ENCODE data around the gene COPS4.
"Not testable (repeated sequence)": the region's sequence is repeated elsewhere in the genome, so short reads cannot be mapped to it uniquely, and the experiment has no call there.

COPS4 gene

DNA sequence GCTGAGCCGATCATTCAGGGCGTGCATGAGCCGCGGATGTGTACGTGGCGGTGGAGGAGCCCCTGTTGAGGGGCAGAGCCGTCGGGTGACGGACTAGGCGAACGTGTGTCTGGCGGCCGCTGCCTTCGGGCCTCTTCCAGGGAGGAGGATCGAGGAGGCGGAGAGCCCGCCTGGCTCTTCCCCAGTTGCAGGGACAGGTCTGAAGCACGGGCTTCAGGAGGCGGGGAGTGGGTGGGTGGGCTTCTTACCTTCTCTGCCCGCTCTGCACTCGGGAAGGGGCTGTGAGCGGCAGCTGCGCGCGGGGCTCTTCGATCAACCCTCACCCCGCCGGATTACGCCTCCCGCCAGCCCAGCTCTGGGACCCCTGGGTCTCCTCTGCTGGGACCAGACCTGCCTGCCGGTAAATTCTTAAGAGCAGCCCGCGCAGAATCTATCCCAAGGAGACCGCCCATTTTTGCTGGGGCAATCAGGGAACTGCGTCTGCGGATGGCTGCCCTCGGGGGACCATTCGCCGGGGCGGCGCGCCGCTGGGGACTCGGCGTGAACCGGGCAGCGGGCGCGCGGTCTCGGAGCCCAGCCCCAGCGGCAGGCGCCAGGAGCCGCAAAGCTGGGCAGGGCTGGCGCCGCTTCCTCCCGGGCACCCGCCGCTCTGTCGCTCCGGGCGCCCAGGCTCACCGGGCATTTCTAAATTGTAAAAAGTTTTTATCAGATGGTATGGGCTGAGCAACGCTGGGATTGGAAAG lies 74.7 kb downstream of the COPS4 start:
- H3K36me3 Mint-ChIP-seq (ENCODE audit: insufficient read depth): peaks cover 59% of the 10 kb centered on the region
- peak overlapping the region; percentile 93 for H3K4me3 Mint-ChIP-seq
- no peaks in the 10 kb centered on the region for H3K9me3 Mint-ChIP-seq
- H3K27me3 Mint-ChIP-seq: no peaks in the 10 kb centered on the region
- H3K4me1 Mint-ChIP-seq: peaks cover 39% of the 10 kb centered on the region
- H3K27ac Mint-ChIP-seq (ENCODE audit: low read depth): peak overlapping the region; percentile 88
- ATAC-seq (replicated peaks; ENCODE audit: extremely low read depth, poor library complexity, severe bottlenecking): peak; percentile 33
- no peak for DNase-seq (ENCODE audit: low spot score in 2 of 2)

DNA sequence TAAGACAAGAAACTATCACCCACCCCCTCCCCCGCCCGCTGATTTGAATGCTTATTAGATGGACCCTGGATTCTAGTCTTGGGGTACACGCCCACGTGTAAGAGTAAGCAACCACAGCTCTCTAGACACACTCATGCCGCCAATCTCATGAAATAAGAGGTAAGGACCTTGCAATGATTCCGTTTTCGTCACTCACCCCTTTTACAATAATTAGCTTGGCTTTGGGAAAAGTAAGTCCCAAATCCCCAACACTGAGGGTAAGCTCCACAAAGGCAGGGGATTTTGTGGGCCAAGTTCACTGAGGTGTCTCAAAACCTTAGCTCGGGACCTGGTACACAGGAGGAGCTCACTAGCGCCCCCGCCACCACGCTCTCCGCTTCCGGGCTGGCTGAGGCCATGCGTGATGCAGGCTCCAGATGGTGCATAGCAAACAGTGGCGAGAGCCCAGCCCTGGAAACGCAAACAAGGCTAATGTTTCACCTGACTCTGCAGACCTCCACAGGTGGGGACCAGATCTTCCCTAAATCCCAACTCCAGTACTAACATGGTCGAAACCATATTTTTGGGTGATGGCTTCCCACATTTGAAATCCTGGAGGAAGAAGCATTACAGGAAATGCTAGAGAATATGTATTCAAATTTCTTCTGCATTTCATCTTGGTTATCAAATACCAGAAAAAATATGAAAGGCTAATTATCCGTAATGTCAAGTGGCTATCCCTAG lies 75.4 kb downstream of the COPS4 start:
- peak; percentile 76 for ATAC-seq (replicated peaks; ENCODE audit: extremely low read depth, poor library complexity, severe bottlenecking)
- H3K27me3 Mint-ChIP-seq: no peaks in the 10 kb centered on the region
- H3K4me1 Mint-ChIP-seq: peaks cover 39% of the 10 kb centered on the region
- no peaks in the 10 kb centered on the region for H3K9me3 Mint-ChIP-seq
- peaks cover 52% of the 10 kb centered on the region for H3K36me3 Mint-ChIP-seq (ENCODE audit: insufficient read depth)
- H3K27ac Mint-ChIP-seq (ENCODE audit: low read depth): peak overlapping the region; percentile 26
- H3K4me3 Mint-ChIP-seq: peak overlapping the region; percentile 93
- DNase-seq (ENCODE audit: low spot score in 2 of 2): peak; percentile 77 to 86

DNA sequence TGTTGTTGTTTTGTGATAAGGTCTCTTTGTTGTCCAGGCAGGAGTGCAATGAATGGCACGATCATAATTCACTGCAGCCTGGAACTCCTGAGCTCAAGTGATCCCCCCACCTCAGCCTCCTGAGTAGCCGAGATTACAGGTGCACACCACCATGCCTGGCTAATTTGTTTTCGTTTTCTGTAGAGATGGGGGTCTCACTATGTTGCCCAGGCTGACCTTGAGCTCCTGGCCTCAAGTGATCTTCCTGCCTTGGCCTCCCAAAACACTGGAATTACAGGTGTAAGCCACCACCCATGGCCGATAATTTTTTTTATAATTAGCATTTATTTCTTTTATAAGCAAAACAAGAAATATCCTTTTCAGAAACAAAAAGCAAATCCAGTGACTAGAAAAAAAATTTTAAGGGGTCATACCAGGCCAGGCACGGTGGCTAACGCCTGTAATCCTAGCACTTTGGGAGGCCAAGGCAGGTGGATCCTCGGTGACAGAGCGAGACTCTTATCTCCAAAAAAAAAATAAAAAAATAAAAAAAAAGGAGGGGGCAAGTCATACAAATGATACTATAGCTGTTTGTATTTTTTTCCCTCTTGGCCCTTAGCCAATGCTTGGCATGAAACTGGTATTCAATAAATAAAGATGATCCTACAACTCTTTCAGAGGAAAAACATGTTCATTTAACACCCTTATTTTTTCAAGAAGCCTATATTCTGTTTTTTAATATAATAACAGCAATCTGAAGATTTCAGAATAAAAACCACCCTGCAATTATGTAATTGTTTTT lies 76.2 kb downstream of the COPS4 start:
- H3K27ac Mint-ChIP-seq (ENCODE audit: low read depth): peak overlapping the region; percentile 26
- H3K36me3 Mint-ChIP-seq (ENCODE audit: insufficient read depth): peaks cover 47% of the 10 kb centered on the region
- H3K4me1 Mint-ChIP-seq: peaks cover 37% of the 10 kb centered on the region
- H3K27me3 Mint-ChIP-seq: no peaks in the 10 kb centered on the region
- H3K4me3 Mint-ChIP-seq: peak overlapping the region; percentile 93
- DNase-seq (ENCODE audit: low spot score in 2 of 2) (no peak), ATAC-seq (replicated peaks; ENCODE audit: extremely low read depth, poor library complexity, severe bottlenecking) (no peak)
- H3K9me3 Mint-ChIP-seq: no peaks in the 10 kb centered on the region

DNA sequence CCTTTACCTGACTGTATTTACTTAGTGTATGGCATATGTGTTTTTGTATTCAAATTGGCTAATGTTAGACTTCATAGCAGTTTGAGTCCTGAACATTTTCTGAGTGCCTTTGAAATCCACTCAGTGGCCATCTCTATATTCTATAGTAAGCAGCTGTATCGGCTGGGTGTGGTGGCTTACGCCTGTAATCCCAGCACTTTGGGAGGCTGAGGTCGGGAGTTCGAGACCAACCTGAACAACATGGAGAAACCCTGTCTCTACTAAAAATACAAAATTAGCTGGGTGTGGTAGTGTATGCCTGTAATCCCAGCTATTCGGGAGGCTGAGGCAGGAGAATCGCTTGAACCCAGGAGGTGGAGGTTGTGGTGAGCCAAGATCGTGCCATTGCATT lies 76.8 kb downstream of the COPS4 start:
- not testable (repeated sequence) for H3K27me3 Mint-ChIP-seq
- peaks cover 37% of the 10 kb centered on the region for H3K4me1 Mint-ChIP-seq

DNA sequence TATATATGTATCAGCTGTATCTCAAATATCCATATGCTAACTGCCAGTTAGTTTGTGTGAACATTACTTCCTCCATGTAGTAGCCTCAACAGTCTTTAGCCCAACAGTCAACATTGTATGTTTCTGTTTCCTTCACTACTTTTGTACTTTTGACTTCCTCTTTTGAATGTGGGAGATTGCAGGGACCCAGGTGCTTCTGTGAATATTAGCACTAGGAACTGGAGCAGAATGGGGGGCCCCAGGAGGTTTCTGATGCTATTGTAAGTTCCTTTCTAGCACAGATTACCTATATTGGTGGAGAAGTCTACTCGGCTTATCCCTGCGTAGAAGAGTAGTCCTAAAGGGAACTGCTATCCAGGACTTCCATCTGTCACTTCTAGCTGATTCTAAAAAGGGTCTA lies 77.2 kb downstream of the COPS4 start:
- ATAC-seq (replicated peaks; ENCODE audit: extremely low read depth, poor library complexity, severe bottlenecking) (no peak), DNase-seq (ENCODE audit: low spot score in 2 of 2) (no peak)
- Mint-ChIP-seq H3K36me3 (ENCODE audit: insufficient read depth) (peaks cover 38% of the 10 kb centered on the region), H3K27me3 (no peaks in the 10 kb centered on the region), H3K4me1 (peaks cover 37% of the 10 kb centered on the region), H3K27ac (ENCODE audit: low read depth) (peak overlapping the region; percentile 91), H3K9me3 (no peaks in the 10 kb centered on the region), H3K4me3 (peak overlapping the region; percentile 93)

More for the DNA sequence above, 76.8 kb downstream of the COPS4 start:
- not testable (repeated sequence) for H3K9me3 Mint-ChIP-seq; ATAC-seq (replicated peaks; ENCODE audit: extremely low read depth, poor library complexity, severe bottlenecking); DNase-seq (ENCODE audit: low spot score in 2 of 2)
- peak overlapping the region; percentile 93 for H3K4me3 Mint-ChIP-seq
- peaks cover 42% of the 10 kb centered on the region for H3K36me3 Mint-ChIP-seq (ENCODE audit: insufficient read depth)
- peak overlapping the region; percentile 91 for H3K27ac Mint-ChIP-seq (ENCODE audit: low read depth)

DNA sequence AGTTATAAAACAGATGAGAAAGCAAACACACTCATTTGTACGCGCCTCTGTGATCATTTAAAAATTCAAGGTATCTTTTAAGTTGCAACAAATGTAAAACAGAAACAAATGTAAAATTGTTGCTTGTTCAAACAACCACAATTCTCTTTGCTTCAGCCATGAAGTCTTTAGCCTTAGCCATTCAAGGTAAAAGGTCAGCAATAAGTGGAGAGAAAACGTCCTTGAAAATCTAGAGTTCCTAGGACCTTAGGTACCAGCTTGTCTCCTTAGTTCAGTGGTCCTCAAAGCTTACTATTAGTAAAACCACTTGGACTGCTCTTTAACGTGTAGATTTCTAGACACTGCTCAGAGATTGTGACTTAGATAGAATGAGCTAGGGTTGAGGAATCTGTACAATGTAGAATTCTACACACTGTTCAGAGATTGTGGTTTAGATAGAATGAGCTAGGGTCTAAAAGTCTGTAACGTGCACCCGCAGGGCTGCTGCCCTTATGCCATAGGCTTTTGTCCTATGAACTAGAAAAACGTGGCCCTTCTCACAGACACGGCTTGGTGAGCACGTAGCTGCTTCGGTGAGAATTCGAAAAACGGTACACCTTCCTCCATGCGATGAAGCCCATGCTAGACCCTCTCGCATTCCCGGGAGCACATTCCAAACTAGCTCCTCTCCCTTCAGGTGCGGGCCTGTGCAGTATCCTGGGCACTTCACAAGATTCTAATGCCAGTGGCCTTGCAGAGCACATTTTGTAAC lies 77.9 kb downstream of the COPS4 start:
- H3K9me3 Mint-ChIP-seq: no peaks in the 10 kb centered on the region
- ATAC-seq (replicated peaks; ENCODE audit: extremely low read depth, poor library complexity, severe bottlenecking) (no peak), DNase-seq (ENCODE audit: low spot score in 2 of 2) (no peak)
- peaks cover 37% of the 10 kb centered on the region for H3K4me1 Mint-ChIP-seq
- H3K27me3 Mint-ChIP-seq: no peaks in the 10 kb centered on the region
- H3K4me3 Mint-ChIP-seq: peak overlapping the region; percentile 93
- peak overlapping the region; percentile 91 for H3K27ac Mint-ChIP-seq (ENCODE audit: low read depth)
- H3K36me3 Mint-ChIP-seq (ENCODE audit: insufficient read depth): peaks cover 37% of the 10 kb centered on the region

DNA sequence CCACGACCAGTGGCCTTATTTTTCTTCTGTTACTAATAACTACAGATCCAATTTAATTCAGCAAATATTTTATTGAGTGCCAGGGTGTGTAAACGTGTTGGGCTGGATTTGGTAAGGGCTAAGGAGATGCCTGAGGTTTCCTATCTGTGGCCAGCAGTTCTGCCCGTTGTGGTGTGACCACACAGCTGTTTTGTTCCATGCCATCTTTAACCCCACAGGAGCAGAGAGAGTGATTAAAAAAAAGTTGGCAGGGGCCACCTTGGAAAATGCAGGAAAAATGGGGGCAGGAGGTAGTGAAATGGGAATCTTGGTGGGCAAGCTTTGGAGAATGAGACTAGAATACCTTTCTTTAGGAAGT lies 78.4 kb downstream of the COPS4 start:
- no peak for ATAC-seq (replicated peaks; ENCODE audit: extremely low read depth, poor library complexity, severe bottlenecking)
- peaks cover 34% of the 10 kb centered on the region for H3K36me3 Mint-ChIP-seq (ENCODE audit: insufficient read depth)
- no peaks in the 10 kb centered on the region for H3K9me3 Mint-ChIP-seq
- H3K27me3 Mint-ChIP-seq: no peaks in the 10 kb centered on the region
- H3K4me3 Mint-ChIP-seq: peak overlapping the region; percentile 93
- peak overlapping the region; percentile 91 for H3K27ac Mint-ChIP-seq (ENCODE audit: low read depth)
- no peak for DNase-seq (ENCODE audit: low spot score in 2 of 2)
- peaks cover 33% of the 10 kb centered on the region for H3K4me1 Mint-ChIP-seq

DNA sequence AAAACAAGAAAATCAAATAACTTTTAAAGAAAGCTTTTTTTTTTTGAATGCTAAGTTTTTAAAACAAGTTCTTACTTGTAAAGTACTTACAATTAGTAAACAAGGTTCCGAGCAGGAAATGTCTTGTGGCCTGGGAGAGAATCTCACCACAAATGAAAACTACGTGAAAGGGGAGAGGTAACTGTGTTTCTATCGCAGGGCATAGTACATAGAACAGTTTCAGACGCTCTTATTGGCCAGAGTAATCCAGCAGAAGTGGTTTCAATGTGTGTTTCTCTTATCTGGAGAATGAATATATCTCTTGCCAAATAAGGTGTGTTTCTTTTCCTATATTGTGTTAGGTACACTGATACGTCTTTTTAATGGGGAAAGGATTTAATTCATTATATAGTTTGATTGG lies 79.6 kb downstream of the COPS4 start, which contains the start of gene PLAC8:
PLAC8 (minus strand) TSS at position 154 of the 400 bp plus-strand sequence. CDS start 6,808 bp downstream, outside the sequence.
- peaks cover 27% of the 10 kb centered on the region for H3K4me1 Mint-ChIP-seq
- peak within 1 kb of the TSS; percentile 91 for H3K27ac Mint-ChIP-seq (ENCODE audit: low read depth)
- peak in 1 of 2 donors; percentile 40 for DNase-seq (ENCODE audit: low spot score in 2 of 2)
- H3K9me3 Mint-ChIP-seq: no peaks in the 10 kb centered on the region
- H3K36me3 Mint-ChIP-seq (ENCODE audit: insufficient read depth): peaks cover 26% of the 10 kb centered on the region
- H3K4me3 Mint-ChIP-seq: peak within 1 kb of the TSS; percentile 93
- ATAC-seq (replicated peaks; ENCODE audit: extremely low read depth, poor library complexity, severe bottlenecking): peak; percentile 73
- H3K27me3 Mint-ChIP-seq: no peaks in the 10 kb centered on the region

DNA sequence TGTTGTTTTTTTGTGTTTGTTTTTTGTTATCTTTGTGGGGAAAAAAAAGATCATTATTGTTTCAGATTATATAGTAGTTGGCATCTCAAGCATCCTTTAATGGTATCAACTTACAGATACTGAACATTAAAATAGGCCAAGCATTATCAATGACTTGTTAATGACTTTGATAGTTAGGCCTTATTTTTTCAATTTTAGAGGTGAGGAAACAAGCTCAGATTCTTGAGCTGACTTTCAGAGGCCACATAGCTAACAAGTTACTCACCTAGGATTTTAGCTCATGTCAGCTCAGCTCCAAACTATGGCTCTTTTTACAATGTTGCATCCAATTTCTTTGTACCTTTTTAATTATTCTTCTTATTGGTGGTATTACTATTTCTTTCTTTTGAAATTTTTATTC lies 80.0 kb downstream of the COPS4 start:
- ATAC-seq (replicated peaks; ENCODE audit: extremely low read depth, poor library complexity, severe bottlenecking): no peak
- H3K4me3 Mint-ChIP-seq: peak overlapping the region; percentile 93
- peaks cover 24% of the 10 kb centered on the region for H3K36me3 Mint-ChIP-seq (ENCODE audit: insufficient read depth)
- peaks cover 27% of the 10 kb centered on the region for H3K4me1 Mint-ChIP-seq
- H3K9me3 Mint-ChIP-seq: no peaks in the 10 kb centered on the region
- H3K27me3 Mint-ChIP-seq: no peaks in the 10 kb centered on the region
- peak overlapping the region; percentile 91 for H3K27ac Mint-ChIP-seq (ENCODE audit: low read depth)
- no peak for DNase-seq (ENCODE audit: low spot score in 2 of 2)

DNA sequence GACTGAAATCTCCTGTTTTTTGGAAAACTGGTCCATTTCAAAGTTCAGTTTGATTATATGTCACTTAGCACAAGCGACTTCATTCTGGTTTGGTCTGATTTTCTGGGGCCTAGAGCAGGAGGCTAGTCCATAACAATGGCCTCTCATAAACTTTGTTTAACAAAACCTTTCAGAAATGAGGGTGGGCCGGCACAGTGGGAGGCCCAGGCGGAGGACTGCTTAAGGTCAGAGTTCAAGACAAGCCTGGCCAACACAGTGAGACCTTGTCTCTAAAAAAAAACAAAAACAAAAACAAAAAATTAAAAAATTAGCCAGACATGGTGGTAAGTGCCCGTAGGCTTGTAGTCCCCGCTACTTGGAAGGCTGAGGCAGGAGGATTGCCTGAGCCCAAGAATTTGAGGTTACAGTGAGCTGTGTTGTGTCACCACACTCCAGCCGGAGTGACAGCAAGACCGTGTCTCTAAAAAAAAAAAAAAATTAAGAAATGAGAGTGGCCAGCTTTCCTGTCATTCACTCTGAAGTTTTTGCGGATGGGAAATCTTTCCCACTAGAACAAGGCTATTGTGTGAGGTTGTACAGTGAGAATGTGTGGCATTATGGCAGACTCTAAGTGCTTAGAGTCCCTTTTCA lies 80.8 kb downstream of the COPS4 start:
- no peak for DNase-seq (ENCODE audit: low spot score in 2 of 2)
- Mint-ChIP-seq H3K4me1 (peaks cover 27% of the 10 kb centered on the region), H3K36me3 (ENCODE audit: insufficient read depth) (peaks cover 16% of the 10 kb centered on the region), H3K9me3 (no peaks in the 10 kb centered on the region), H3K27me3 (no peaks in the 10 kb centered on the region), H3K27ac (ENCODE audit: low read depth) (peak overlapping the region; percentile 91), H3K4me3 (no peak overlapping the region)
- ATAC-seq (replicated peaks; ENCODE audit: extremely low read depth, poor library complexity, severe bottlenecking): no peak

DNA sequence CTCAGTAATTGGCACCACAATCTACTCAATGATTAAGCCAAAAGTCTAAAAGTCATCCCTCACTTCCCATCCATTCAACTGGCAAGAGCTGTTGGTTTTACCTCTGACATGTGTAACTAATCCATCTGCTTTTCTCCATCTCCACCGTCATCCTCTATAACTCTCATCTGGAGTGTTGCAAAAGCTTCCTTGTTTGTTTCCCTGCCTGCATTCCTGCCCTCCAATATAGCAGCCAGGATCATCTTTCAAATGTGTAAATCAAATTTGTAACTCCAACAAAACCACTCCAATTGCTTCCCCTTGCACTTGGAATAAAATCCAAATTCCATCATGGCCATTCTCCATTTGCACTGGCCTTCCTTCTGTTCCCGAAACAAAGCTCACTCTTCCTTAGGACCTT lies 83.9 kb downstream of the COPS4 start:
- no peaks in the 10 kb centered on the region for H3K36me3 Mint-ChIP-seq (ENCODE audit: insufficient read depth)
- H3K4me1 Mint-ChIP-seq: peaks cover 10% of the 10 kb centered on the region
- ATAC-seq (replicated peaks; ENCODE audit: extremely low read depth, poor library complexity, severe bottlenecking) (no peak), DNase-seq (ENCODE audit: low spot score in 2 of 2) (no peak)
- H3K27ac Mint-ChIP-seq (ENCODE audit: low read depth): no peak overlapping the region
- H3K9me3 Mint-ChIP-seq: no peaks in the 10 kb centered on the region
- no peak overlapping the region for H3K4me3 Mint-ChIP-seq
- H3K27me3 Mint-ChIP-seq: no peaks in the 10 kb centered on the region

DNA sequence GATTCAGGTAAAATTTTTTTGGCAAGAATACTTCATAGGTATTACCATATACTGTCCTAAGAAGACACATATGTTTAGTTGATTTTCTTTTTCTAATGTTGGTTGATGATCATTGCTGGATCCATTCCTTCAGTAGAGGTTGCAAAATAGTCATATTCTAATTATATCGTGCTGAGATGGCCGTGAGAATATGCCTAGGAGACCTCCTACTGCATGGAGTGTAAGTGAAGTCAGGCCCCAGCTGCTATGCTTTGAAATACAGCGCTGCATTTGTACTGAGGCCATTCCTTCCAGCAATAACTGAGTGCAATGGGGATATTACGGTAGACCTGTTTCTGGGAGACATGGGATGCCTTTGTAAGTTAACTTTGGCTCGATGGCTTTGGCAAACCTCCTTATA lies 86.3 kb downstream of the COPS4 start:
- Mint-ChIP-seq H3K36me3 (ENCODE audit: insufficient read depth) (peaks cover 6% of the 10 kb centered on the region), H3K27me3 (no peaks in the 10 kb centered on the region), H3K9me3 (no peaks in the 10 kb centered on the region), H3K4me1 (peaks cover 6% of the 10 kb centered on the region), H3K4me3 (no peak overlapping the region), H3K27ac (ENCODE audit: low read depth) (no peak overlapping the region)
- no peak for DNase-seq (ENCODE audit: low spot score in 2 of 2)
- ATAC-seq (replicated peaks; ENCODE audit: extremely low read depth, poor library complexity, severe bottlenecking): no peak
